ENCODE results near the gene LGALS7. TPM values are rescaled to one million over a fixed set of nuclear protein-coding genes. Genes with fewer than 3 reads are reported as not detected.
A peak's percentile ranks its signal among the peaks of the same experiment; 100 is the strongest.

LGALS7 gene
- total and polyA plus RNA-seq, 2 of the 13 experiments (the other 11 are each of a cell fraction or from before 2014, with no cell fraction given), result 0.73 TPM; not detected in 1

DNA sequence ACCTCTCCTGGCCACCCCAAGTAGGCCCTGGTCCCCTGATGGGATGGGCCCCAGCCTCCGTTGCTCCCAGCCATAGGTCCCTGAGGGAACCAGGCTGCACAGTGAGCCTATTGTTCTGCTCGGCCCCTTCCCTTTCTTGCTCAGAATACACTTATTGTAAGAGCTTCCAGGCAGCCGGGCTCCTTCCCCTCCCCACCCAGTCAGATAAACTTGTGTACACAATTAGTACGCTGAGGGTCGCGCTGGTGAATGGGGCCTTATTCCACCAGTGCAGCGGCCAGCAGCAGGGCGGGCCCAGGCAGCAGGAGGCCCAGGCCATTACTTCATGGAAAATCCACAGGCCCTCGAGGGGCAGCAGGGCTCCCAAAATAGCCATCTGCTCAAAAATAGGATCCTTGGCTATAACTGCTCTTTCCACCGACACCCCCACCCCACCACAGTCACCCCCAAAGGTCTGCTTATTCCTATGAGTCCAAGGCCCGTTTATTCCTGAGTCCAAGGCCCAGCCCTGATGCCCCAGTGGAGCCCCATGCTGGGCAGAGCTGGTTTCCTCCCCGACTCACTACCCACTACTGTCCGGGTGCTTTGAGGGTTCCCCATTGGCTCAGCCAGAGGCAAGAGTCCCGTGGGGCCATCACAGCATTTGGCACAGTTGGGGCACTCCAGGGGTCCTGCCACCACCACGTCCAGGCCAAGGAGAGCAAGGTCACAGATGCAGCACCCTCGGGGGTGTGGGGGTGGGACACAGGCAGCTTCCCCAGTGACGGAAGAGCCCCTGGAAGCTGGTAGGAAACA, 51.1 kb downstream of the LGALS7 start (continued):
- TF ChIP-seq, protein P1, sequence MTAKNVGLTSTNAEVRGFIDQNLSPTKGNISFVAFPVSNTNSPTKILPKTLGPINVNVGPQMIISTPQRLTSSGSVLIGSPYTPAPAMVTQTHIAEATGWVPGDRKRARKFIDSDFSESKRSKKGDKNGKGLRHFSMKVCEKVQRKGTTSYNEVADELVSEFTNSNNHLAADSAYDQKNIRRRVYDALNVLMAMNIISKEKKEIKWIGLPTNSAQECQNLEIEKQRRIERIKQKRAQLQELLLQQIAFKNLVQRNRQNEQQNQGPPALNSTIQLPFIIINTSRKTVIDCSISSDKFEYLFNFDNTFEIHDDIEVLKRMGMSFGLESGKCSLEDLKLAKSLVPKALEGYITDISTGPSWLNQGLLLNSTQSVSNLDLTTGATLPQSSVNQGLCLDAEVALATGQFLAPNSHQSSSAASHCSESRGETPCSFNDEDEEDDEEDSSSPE (CRISPR knock-in tag; IDR thresholded peaks at IDR 0.05), result no peak
- TF ChIP-seq ZNF451 (CRISPR knock-in tag; IDR thresholded peaks at IDR 0.05) (no peak), ZNF816 (CRISPR knock-in tag; IDR thresholded peaks at IDR 0.05; ENCODE audit: borderline replicate concordance) (no peak), ZNF879 (CRISPR knock-in tag; IDR thresholded peaks at IDR 0.05) (no peak), ZNF670 (CRISPR knock-in tag; IDR thresholded peaks at IDR 0.05; ENCODE audit: borderline replicate concordance) (no peak), ZNF207 (IDR thresholded peaks at IDR 0.05; ENCODE audit: borderline replicate concordance) (no peak), SIX1 (CRISPR knock-in tag; IDR thresholded peaks at IDR 0.05; ENCODE audit: borderline replicate concordance) (no peak), ZNF775 (CRISPR knock-in tag; IDR thresholded peaks at IDR 0.05; ENCODE audit: borderline replicate concordance) (no peak), ZNF44 (CRISPR knock-in tag; IDR thresholded peaks at IDR 0.05) (no peak), ZNF17 (CRISPR knock-in tag; IDR thresholded peaks at IDR 0.05) (no peak), MIER3 (CRISPR knock-in tag; IDR thresholded peaks at IDR 0.05; ENCODE audit: borderline replicate concordance) (no peak), ZNF253 (CRISPR knock-in tag; IDR thresholded peaks at IDR 0.05; ENCODE audit: borderline replicate concordance) (no peak), ZNF720 (CRISPR knock-in tag; IDR thresholded peaks at IDR 0.05) (no peak), ZNF10 (CRISPR knock-in tag; IDR thresholded peaks at IDR 0.05; ENCODE audit: borderline replicate concordance, low read depth) (no peak), ZBTB21 (CRISPR knock-in tag; IDR thresholded peaks at IDR 0.05) (0 out of 2 replicates have a peak, but pooled peaks have one; percentile 34), ELF4 (CRISPR knock-in tag; IDR thresholded peaks at IDR 0.05; ENCODE audit: borderline replicate concordance) (no peak), ZNF543 (CRISPR knock-in tag; IDR thresholded peaks at IDR 0.05) (peak; percentile 57; the same call in 1 of the 2 replicates), SNAI1 (CRISPR knock-in tag; IDR thresholded peaks at IDR 0.05; ENCODE audit: borderline replicate concordance) (no peak), CBX1 (IDR thresholded peaks at IDR 0.05; ENCODE audit: low read depth) (no peak), PRPF4 (IDR thresholded peaks at IDR 0.05; ENCODE audit: low read depth, low read length, poor library complexity, severe bottlenecking) (no peak), ZFP62 (CRISPR knock-in tag; IDR thresholded peaks at IDR 0.05) (no peak), SP4 (CRISPR knock-in tag; IDR thresholded peaks at IDR 0.05) (no peak), ZKSCAN1 (IDR thresholded peaks at IDR 0.05; ENCODE audit: low read length) (no peak), CEBPB (IDR thresholded peaks at IDR 0.05; ENCODE audit: borderline replicate concordance, low read depth, low read length) (no peak), RFX3 (CRISPR knock-in tag; IDR thresholded peaks at IDR 0.05) (no peak), ZSCAN29 (CRISPR knock-in tag; conservative IDR thresholded peaks at IDR 0.05) (0 out of 2 replicates have a peak, but pooled peaks have one; percentile 24)
- TF ChIP-seq, protein P2, sequence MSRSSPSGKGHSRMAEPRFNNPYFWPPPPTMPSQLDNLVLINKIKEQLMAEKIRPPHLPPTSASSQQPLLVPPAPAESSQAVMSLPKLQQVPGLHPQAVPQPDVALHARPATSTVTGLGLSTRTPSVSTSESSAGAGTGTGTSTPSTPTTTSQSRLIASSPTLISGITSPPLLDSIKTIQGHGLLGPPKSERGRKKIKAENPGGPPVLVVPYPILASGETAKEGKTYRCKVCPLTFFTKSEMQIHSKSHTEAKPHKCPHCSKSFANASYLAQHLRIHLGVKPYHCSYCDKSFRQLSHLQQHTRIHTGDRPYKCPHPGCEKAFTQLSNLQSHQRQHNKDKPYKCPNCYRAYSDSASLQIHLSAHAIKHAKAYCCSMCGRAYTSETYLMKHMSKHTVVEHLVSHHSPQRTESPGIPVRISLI (CRISPR knock-in tag; IDR thresholded peaks at IDR 0.05; ENCODE audit: borderline replicate concordance), result peak; percentile 51; the same call in 1 of the 2 replicates
- TF ChIP-seq, protein P3, sequence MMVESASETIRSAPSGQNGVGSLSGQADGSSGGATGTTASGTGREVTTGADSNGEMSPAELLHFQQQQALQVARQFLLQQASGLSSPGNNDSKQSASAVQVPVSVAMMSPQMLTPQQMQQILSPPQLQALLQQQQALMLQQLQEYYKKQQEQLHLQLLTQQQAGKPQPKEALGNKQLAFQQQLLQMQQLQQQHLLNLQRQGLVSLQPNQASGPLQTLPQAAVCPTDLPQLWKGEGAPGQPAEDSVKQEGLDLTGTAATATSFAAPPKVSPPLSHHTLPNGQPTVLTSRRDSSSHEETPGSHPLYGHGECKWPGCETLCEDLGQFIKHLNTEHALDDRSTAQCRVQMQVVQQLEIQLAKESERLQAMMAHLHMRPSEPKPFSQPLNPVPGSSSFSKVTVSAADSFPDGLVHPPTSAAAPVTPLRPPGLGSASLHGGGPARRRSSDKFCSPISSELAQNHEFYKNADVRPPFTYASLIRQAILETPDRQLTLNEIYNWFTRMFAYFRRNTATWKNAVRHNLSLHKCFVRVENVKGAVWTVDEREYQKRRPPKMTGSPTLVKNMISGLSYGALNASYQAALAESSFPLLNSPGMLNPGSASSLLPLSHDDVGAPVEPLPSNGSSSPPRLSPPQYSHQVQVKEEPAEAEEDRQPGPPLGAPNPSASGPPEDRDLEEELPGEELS (CRISPR knock-in tag; IDR thresholded peaks at IDR 0.05), result peak; percentile 82

Data from HepG2 (cell line).